Embryonic facial prominence (tissue), 1 donor: ENCODE measurements around the gene C1QL1.
A peak's percentile ranks its signal among the peaks of the same experiment; 100 is the strongest.

Experiments
- DNase-seq: peaks from one replicate; pipeline ENCODE4 v3.0.0-alpha.2; 2016; ENCODE audit errors: extremely low spot score

C1QL1 gene

DNA sequence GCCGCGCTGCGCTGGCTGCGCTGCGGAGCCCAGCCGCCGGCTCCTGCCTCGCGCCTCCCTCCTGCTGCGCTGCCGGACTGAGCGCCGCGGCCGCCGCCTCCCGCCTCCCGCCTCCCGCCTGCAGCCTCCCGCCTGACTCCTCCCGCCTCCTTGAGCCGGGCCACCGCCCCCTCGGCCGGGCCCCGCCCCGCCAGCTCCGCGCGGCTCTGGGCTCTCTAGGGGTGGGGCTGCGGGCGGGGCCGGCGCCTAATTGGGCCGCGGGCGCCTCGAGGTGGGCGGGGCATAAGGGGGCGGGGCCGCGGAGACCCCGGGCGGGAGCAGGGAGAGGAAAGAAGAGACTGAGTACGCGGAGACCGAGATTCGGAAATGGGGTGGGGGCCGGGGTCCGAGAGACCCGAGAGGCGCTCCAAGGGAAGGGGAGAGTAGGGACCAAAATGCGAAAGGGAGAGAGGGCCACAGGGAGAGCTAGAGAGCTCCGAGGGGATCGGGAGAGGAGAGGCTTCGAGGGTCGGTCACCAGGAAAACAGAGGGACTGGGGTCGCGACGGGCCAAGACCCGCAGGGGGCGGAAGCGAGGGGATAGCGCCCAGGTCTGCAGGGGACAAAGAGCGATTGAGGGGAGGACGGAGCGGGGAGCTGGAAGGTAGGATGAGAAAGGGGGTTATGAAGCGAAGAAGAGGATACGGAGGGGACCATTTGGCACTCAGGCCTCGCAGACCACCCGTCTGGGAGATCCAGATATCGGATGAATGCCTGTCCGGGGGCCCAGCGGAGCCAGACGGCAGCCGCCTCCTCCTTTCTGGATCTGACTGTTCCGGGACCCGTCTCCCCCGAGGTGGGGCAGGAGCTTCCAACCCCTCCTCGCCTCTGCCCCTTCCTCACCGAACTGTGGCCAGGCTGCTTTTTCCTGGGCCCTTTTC, at the start of gene C1QL1:
Gene C1QL1, minus strand, starts transcription at position 79 of the 919 bp plus-strand sequence. CDS start 255 bp downstream, outside the sequence.
- peak; percentile 50 for DNase-seq

DNA sequence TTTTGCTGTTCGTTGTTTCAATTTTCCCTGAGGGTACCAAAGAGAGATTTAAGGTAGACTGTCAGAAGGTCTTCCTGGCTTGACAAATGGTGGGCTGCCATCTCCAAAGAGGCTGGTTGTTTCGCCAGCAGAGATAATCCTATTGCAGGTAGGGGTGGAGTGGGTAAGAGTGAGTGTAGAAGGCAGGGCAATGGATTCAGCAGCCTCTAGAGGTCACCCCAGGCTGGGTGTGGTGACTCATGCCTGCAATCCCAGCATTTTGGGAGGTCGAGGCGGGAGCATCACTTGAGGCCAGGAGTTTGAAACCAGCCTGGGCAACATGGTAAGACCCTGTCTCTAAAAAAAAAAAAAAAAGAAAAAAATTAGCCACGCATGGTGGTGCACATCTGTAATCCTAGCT, 48.7 kb upstream of the C1QL1 start:
- no peak for DNase-seq

DNA sequence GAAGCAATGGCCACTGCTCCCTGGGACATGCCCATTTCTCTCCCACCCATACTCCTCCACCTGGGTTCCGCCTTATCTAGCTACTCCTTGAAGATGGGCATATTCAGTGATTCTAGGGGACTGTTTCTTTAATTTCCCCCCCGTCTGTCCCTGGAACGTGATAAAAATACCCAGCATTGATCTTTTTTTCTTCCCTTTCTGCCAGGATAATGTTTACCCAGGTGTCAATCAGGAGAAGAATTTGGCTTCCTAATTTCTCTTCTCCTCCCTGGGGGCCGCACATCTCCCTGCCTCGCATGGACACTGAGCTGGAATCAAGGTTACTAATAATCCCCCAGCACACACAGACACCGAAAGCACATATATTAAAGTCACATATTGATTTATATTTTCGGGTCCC, 48.1 kb upstream of the C1QL1 start:
- DNase-seq = no peak

DNA sequence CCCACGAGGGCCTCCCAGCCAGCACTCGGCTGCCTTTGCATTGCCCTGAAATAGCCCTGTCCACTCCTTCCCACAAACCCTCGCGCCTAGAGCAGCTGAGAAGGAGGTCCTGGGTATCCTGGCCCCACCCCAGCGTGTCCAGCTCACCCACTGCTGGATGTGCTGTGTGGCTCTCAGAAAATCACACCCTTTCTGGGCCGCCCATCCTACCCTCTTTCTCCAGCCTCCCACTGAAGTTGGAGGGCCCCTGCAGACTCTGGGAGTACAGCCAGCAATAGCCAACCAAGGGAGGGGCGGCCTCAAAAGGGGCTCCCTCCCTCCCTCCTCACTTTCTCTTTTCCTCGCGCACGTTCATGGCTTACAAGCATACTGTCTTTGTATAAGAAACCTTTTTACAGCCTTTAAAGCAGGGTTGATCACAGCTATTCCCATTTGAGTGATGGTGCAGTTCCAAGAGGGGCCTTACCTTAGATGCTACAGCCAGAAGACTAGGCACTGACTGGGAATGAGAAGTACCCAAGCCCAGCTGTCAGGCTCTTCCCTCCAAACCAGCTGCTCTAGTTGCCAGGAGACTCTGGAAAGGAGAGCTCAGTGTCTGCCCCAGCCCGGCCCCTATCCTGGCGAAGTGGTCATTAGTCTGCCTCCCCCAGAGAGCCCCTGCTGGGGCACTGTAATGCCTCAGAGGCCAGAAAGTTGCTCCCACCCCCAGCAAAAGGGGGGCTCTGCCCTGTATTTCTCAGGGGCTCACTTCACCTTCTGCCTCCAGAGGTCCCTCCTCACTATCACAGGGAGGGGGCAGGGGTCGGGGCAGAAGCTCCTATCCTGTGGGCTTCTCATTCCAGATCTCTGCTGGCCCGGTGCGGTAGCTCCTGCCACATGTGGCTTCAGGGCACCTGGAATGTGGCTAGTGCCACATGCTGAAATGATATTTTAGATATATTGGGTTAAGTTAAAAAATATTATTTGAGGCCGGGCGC, 45.2 kb upstream of the C1QL1 start:
- DNase-seq = no peak

DNA sequence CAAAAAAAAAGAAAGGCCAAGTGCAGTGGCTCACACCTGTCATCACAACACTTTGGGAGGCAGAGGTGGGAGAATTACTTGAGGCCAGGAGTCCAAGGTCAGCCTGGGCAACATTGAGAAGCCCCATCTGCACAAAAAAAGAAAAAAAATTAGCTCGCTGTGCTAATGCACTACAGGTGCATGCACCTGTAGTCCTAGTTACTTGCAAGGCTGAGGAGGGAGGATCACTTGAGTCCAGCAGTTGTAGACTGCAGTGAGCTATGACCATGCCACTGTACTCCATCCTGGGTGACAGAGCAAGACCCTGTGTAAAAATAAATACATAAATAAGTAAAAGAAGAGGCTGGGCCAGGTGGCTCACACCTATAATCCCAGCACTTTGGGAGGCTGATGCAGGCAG, 43.7 kb upstream of the C1QL1 start:
- no peak for DNase-seq

DNA sequence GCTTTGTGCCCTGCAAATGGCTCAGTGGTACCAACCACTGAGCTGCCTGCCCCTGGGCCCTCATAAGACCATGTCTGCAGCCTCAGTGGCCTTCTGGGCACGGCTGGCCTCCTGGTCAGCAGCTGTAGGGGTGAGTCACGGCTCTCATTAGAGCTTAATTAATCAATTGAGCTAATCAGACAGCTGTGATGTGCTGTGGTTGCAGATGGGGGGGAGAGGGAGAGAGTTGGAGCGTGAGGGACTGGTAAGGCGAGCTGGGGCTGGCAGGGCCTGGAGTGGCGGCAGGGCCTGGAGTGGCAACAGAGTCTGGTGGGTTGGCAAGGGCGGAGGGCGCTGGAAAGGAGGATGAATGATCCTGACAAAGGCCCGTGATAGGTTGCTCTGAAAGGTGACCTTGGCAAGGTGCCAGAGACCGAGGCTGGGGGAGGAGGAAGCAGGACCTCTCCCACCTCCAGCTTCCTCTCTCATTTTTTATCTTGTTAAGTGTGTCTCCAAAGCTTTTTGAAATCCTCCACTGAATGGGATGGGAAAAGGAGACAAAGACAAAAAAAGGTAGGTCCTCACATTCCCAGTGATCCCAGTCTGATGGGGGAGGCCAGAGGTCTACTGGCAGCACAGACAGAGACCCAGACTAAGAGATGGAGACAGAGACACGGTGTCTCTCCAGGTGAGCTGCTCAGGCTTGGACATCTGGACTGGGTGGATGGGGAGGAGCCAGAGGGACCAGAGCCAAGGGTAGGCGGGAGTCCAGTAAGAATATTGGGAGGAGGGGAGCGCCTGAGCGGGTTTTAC, 41.8 kb upstream of the C1QL1 start:
- no peak for DNase-seq

DNA sequence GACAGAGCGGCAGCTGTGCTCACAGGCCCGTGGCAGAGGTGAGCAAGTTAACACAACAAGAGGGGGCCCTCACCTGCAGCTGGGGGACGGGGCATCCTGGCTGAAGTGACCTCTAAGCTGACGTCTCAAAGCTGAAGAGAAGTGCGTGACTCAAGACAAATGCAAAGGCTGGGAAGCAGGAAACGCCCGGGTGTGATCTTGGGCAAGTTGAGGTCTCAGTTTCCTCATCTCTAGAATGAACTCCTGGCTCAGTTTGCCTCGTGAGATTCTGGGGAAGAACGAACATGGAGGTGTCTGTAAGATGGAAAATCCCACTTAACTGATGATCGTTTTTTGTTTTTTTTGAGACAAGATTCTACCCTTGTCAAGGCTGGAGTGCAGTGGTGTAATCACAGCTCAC, 40.1 kb upstream of the C1QL1 start:
- DNase-seq = no peak

DNA sequence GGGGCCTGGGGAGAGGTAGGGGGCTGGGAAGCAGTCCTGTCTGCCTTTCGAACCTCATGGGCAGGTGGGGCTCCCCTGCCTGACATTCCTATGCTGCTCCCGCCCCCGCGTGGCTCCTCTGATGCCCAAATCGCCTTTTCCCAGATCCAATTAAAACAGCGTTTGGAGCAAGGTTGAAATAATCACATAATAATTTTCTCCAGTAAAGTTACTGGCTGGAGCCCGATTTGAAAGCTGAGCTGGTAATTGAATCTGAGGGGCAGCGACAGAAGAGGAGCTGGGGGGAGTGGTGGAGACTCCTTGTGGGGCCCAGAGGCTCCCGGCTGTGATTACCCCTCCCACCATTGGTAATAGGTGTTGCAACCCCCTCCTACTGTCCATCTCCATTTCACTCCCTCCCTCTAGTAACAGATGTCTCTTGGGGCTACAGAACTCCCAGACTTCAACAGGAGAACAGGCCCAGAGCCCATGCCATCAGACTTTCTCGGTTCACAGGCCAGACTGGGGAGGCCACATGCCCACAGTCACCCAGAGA, 38.9 kb upstream of the C1QL1 start:
- no peak for DNase-seq

DNA sequence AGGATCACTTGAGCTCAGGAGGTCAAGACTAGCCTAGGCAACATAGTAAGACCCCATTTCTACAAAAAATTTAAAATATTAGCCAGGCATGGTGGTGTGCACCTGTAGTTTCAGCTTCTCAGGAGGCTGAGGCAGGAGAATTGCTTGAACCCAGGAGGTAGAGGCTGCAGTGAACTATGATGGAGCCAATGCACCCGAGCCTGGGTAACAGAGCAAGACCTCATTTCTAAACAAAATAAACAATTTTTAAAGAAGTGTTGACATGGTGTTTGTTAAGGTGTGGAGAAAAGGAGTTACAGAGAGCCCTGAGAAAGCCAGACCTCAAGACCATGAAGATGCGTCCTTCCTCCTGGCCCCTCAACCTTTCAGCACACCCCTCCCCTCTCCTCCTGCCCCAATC, 37.6 kb upstream of the C1QL1 start:
- no peak for DNase-seq

DNA sequence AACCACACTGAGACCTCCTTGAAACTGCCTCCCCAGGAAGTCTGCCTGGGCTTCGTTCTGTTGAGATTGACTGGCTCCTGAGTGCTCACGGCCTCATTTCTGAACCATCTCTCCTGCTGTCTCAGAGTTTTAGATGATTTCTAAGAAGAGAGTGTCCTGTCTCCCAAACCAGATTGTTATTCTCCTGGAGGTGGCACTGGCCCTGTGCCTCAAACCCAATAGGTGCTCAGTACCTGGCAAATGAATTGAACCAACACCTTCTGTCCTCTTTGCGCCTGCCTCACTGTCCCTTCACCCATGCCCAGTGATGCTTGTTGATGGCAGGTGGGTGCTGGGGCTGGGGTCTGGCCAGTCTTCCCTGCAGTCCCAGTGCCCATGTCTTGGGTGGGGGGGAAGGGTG, 36.3 kb upstream of the C1QL1 start:
- DNase-seq = no peak

DNA sequence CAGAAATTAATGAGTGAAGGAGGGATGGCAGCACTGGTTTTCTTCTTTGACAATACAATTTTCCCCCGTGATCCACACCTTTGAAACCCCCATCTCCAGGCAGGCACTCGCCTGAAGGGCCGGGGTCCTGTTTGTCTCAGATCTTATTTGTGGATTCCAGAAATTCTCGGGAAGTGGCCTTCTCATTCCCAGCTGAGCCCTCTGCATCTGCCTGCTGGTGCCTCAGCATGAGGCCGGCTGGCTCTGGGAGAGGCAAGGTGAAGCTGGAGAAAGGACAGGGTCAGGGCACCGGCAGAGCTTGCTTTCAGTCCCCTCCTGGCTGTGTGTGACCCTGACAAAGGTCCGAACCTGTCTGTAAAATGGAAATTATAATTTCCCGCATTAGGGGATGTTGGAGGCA, 35.8 kb upstream of the C1QL1 start:
- no peak for DNase-seq

DNA sequence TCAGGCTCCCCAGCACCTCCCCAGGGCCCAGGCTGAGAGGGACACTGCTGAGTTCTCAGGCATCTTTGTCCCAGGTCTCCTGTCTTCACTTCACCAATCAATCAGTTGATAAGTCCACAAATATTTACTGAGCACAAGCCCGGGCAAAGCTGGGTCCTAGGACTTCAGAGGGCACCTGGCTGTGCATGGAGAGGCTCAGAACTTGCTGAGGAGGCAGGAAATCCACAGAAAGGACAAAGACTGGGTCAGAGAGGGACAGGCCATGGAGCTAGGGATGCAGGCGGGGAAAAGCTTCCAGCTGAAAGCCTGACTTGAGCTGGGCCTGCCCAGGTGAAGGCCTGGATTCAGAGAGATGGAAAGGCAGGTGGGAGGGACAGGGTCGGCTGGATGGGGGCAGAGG, 33.2 kb upstream of the C1QL1 start:
- DNase-seq = no peak

DNA sequence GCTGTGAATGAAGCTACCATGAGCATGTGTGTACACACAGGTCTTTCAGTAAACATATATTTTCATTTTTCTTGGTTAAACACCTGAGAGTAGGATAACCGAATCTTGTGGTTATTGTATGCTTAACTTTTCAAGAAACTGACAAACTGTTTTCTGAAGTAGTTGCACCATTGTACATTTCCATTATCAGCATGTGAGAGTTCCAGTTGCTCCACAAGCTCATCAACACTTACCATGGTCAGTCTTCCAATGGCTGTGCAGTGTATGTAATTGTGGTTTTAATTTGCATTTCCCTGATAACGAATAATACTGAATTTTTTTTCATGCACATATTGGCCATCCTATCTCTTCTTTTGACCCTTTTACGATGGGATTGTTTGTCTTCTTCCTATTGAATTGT, 31.3 kb upstream of the C1QL1 start:
- DNase-seq = no peak

DNA sequence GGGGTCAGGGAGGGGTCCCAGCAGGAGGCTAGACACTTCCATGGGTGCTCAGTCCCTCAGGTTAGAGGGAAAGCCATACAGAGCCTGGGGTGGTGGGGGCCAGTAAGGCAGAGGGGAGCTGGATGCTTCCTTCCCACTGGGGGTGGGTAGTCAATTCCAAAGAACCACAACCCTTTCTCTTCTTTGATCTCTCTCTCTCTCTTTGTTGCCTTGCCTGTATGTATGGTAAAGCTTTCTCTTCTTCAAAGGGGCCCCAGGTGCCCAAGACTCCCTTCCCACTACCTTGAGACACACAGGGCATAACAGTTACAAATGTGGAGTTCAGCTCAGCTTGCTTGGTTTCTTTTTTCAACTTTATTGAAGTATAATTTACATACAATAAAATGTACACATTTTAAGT, 30.5 kb upstream of the C1QL1 start:
- no peak for DNase-seq

DNA sequence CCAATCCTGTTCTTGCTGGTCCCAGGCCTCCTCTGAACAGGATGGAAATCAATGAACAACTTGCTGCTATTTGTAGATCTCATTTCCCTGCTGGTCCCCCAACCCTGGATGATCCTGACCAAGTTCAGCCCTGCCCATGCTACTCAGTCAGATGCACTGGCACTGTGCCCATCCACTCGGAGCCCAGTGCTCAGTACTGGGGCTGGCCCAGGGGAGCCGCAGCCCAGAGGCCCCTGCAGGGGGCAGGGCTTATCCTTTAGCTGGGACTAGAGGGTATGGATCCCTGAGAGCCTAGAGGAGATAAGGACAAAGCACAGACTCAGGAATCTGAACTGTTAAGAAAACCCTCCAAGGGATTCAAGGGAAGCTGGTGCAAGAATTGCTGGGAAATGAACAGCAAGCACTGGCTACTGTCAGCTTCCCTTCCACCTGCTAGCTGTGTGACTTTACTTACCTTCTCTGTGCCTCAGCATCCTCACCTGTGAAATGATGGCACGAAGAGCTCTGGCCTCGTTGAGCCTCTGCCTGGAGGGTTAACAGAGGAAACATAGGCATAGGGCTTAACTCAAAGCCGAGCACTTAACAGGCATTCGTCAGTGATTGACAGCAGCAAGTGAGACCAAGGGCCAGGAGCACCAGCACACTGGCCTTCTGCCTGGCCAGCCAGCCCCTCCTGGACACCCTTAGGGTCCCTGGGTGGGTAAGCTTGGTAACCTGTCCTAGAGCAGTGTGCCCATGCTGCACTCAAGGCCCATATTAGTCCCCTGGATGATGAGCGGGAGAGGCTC, 29.8 kb upstream of the C1QL1 start:
- no peak for DNase-seq

DNA sequence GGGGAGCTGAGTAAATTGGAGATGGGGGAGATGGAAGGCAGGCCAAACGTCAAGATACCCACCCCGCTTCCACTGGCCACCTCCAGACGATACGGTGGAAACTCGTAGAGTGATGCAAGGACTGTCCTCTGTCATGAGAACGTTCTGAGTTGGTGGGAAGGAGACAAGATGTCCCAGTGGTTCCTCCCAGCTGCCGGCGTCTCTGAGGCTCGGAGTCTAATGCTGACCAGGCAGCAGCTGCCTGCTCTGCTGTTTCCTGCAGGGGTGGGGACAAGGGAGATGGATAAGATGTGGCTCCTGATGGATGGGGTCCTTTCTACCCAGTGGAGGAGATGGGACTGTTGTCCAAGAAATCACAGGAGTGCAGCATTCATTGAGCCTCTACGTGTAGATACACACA, 28.2 kb upstream of the C1QL1 start:
- DNase-seq = no peak

DNA sequence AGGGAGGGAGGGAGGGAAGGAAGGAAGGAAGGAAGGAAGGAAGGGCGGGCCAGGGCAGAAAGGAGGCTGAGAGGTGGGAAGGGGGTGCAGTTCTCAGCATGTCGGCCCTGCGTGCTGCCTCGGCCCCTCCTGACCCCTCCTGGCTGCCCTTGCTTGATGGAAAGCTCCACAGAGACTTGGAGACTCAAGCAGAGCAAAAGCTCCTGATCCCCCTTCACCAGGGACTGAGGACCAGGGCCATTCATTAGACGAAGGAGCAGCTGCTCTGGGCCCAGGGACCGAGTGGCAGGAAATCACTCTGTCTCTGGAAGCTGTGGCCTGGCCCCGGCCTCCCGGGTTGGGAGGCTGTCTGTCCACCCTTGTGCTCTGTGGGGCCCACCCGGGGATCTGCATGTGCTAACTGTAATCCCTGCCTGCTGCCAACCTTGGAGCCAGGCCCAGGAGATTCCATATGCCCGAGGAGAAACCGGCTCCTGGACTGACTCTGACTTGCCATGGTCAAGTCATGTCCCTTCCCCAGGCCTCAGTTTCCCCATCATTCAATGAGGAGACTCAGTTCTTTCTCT, 27.4 kb upstream of the C1QL1 start:
- no peak for DNase-seq

DNA sequence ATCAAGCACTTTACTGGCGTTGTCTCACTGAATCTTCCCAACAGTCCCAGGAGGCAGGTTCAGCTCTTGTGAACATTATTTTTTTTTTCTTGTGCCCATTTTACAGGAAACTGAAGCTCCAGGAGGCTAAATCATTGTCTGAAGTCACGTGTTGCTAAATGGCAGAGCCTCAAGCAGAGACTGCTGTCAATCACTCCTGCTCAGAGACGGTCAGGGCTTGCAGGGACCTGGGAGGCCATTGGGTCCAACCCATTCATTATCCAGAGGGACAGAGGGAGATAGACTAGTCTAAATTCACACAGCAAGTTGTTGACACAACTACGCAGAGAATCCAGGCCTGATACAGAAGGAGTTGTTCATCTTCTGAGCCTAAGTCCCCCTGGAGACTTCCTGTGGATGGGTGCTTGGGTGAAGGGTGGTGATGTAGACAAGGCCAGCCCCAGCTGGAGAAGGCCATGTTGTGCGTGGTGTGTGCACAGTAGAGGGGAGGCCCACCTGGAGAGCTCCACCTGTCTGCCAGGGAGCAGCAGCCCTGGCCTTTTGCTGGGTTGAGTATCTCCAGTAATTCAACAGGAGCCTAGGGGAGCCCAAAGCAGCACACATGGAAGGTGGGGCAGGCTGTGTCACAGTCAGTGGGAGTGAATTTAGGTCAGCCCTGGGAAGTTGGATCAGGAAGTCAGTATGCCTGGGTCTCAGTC, 24.3 kb upstream of the C1QL1 start:
- no peak for DNase-seq

DNA sequence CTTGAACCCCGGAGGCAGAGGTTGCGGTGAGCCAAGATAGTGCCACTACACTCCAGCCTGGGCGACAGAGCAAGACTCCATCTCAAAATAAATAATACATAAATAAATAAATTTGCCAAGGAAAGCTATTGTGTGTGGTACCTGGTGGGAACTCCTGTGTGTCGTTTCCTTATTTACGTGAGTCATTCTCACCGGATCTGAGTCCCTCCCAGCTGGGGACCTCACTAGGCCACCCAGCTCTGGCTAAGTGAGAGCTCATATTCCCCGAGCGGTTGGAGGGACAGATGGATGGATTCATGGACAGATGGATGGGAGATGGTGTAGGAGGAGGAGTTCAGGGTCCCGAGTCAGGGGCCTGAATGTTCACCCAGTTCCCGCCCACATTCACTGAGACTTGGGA, 22.9 kb upstream of the C1QL1 start:
- DNase-seq = no peak
